ACC112 (cell line): ENCODE results near the gene BRSK2.
"Not testable (repeated sequence)": the region's sequence is repeated elsewhere in the genome, so short reads cannot be mapped to it uniquely, and the experiment has no call there.

ENCODE experiments used
- H2AFZ ChIP-seq: fragments of 200-600 bp; sonication (generic); one replicate; pipeline ENCODE4 v1.6.0; 2017; ENCODE audit warnings: antibody characterized with exemption, low read length; ENCODE audit not compliant: unreplicated experiment
- H3K27ac ChIP-seq: fragments of 200-600 bp; sonication (generic); 2 replicates; pipeline ENCODE4 v1.5.1; 2014; ENCODE audit warnings: low read depth, mild to moderate bottlenecking, antibody characterized with exemption, low read length, moderate library complexity
- H3K27me3 ChIP-seq: fragments of 200-600 bp; sonication (generic); 2 replicates; pipeline ENCODE4 v1.6.1; 2014; ENCODE audit warnings: mild to moderate bottlenecking, antibody characterized with exemption, low read length, moderate library complexity, mixed read lengths; ENCODE audit not compliant: insufficient read depth
- H3K36me3 ChIP-seq: fragments of 200-600 bp; sonication (generic); 2 replicates; pipeline ENCODE4 v1.6.1; 2016; ENCODE audit warnings: mild to moderate bottlenecking, antibody characterized with exemption, low read length, moderate library complexity, mixed read lengths; ENCODE audit not compliant: insufficient read depth
- H3K4me1 ChIP-seq: fragments of 200-600 bp; sonication (generic); one replicate; pipeline ENCODE4 v1.6.1; 2016; ENCODE audit warnings: low read length, mixed read lengths; ENCODE audit not compliant: insufficient read depth, unreplicated experiment, control insufficient read depth
- H3K4me3 ChIP-seq: fragments of 200-600 bp; sonication (generic); 2 replicates; pipeline ENCODE4 v1.5.1; 2014; ENCODE audit warnings: mild to moderate bottlenecking, low read depth, low read length
- H3K79me2 ChIP-seq: fragments of 200-600 bp; sonication (generic); one replicate; pipeline ENCODE4 v1.6.0; 2016; ENCODE audit warnings: low read length; ENCODE audit not compliant: control insufficient read depth, unreplicated experiment, insufficient read depth

Gene BRSK2

GRCh38 chr11:1405186-1406020 is 15.7 kb downstream of the BRSK2 start:
- no peaks in the 10 kb centered on the region for H3K36me3 ChIP-seq
- H3K27me3 ChIP-seq = no peaks in the 10 kb centered on the region
- peaks cover 7% of the 10 kb centered on the region for H3K4me1 ChIP-seq
- H3K4me3 ChIP-seq = no peak overlapping the region
- H2AFZ ChIP-seq = no peak overlapping the region
- H3K27ac ChIP-seq = no peak overlapping the region
- H3K79me2 ChIP-seq = no peaks in the 10 kb centered on the region

GRCh38 chr11:1406571-1407485 is 17.1 kb downstream of the BRSK2 start:
- H3K4me3 ChIP-seq = no peak overlapping the region
- H3K27me3 ChIP-seq = no peaks in the 10 kb centered on the region
- H3K79me2 ChIP-seq = no peaks in the 10 kb centered on the region
- no peak overlapping the region for H3K27ac ChIP-seq
- peaks cover 7% of the 10 kb centered on the region for H3K4me1 ChIP-seq
- H3K36me3 ChIP-seq = no peaks in the 10 kb centered on the region
- no peak overlapping the region for H2AFZ ChIP-seq

GRCh38 chr11:1407668-1408067 is 17.9 kb downstream of the BRSK2 start:
- Histone ChIP-seq H3K4me1 (peaks cover 4% of the 10 kb centered on the region), H3K27me3 (no peaks in the 10 kb centered on the region), H2AFZ (no peak overlapping the region), H3K36me3 (no peaks in the 10 kb centered on the region), H3K4me3 (no peak overlapping the region), H3K27ac (no peak overlapping the region), H3K79me2 (no peaks in the 10 kb centered on the region)

- H3K27ac ChIP-seq = no peak overlapping the region
- no peak overlapping the region for H2AFZ ChIP-seq
- H3K36me3 ChIP-seq = no peaks in the 10 kb centered on the region
- H3K79me2 ChIP-seq = no peaks in the 10 kb centered on the region
- no peak overlapping the region for H3K4me3 ChIP-seq
- no peaks in the 10 kb centered on the region for H3K27me3 ChIP-seq
- no peaks in the 10 kb centered on the region for H3K4me1 ChIP-seq
Measured at GRCh38 chr11:1408346-1408745, 18.6 kb downstream of the BRSK2 start.

GRCh38 chr11:1409108-1409851 is 19.5 kb downstream of the BRSK2 start:
- H2AFZ ChIP-seq = no peak overlapping the region
- no peaks in the 10 kb centered on the region for H3K27me3 ChIP-seq
- no peak overlapping the region for H3K27ac ChIP-seq
- no peak overlapping the region for H3K4me3 ChIP-seq
- no peaks in the 10 kb centered on the region for H3K4me1 ChIP-seq
- no peaks in the 10 kb centered on the region for H3K36me3 ChIP-seq
- H3K79me2 ChIP-seq = no peaks in the 10 kb centered on the region

GRCh38 chr11:1409852-1410125 is 20.1 kb downstream of the BRSK2 start:
- not testable (repeated sequence) for H3K79me2 ChIP-seq, H3K4me3 ChIP-seq, H3K36me3 ChIP-seq, H3K4me1 ChIP-seq, H3K27me3 ChIP-seq, H3K27ac ChIP-seq, H2AFZ ChIP-seq

- H3K27me3 ChIP-seq = no peaks in the 10 kb centered on the region
- no peaks in the 10 kb centered on the region for H3K36me3 ChIP-seq
- no peak overlapping the region for H3K27ac ChIP-seq
- no peak overlapping the region for H2AFZ ChIP-seq
- no peaks in the 10 kb centered on the region for H3K4me1 ChIP-seq
- H3K79me2 ChIP-seq = no peaks in the 10 kb centered on the region
- no peak overlapping the region for H3K4me3 ChIP-seq
Measured at GRCh38 chr11:1410366-1411291, 20.9 kb downstream of the BRSK2 start.

- no peak overlapping the region for H3K27ac ChIP-seq
- no peak overlapping the region for H3K4me3 ChIP-seq
- no peak overlapping the region for H2AFZ ChIP-seq
- H3K36me3 ChIP-seq = no peaks in the 10 kb centered on the region
- H3K4me1 ChIP-seq = no peaks in the 10 kb centered on the region
- no peaks in the 10 kb centered on the region for H3K79me2 ChIP-seq
- no peaks in the 10 kb centered on the region for H3K27me3 ChIP-seq
Measured at GRCh38 chr11:1411301-1411700, 21.6 kb downstream of the BRSK2 start.

- not testable (repeated sequence) for H3K4me1 ChIP-seq, H3K4me3 ChIP-seq, H3K36me3 ChIP-seq, H2AFZ ChIP-seq, H3K79me2 ChIP-seq, H3K27ac ChIP-seq, H3K27me3 ChIP-seq
Measured at GRCh38 chr11:1411739-1412138, 22.0 kb downstream of the BRSK2 start.
